Thyroid gland (tissue), 4 donors: ENCODE results near the gene DSCAM. TPM values are rescaled to one million over a fixed set of nuclear protein-coding genes. Genes with fewer than 3 reads are reported as not detected.

Experiments used
- DNase-seq, 2 donors: peaks; one replicate each; pipeline ENCODE4 v3.0.0-alpha.2; 2019
- H3K27ac ChIP-seq, 3 donors: fragments of 200-600 bp; sonication (generic); 1 replicate in 2 of 3; 2 replicates in 1 of 3; pipeline ENCODE4 v1.5.1; 2016 to 2019; ENCODE audit warnings: mild to moderate bottlenecking in 1 of 3, moderate library complexity in 1 of 3
- H3K27me3 ChIP-seq: fragments of 200-600 bp; sonication (generic); one replicate; pipeline ENCODE4 v1.5.1; 2019
- H3K36me3 ChIP-seq, 2 donors: fragments of 200-600 bp; sonication (generic); one replicate each; pipeline ENCODE4 v1.5.1; 2016 to 2019
- H3K4me1 ChIP-seq, 2 donors: fragments of 200-600 bp; sonication (generic); one replicate each; pipeline ENCODE4 v1.5.1; 2017 to 2019
- H3K4me3 ChIP-seq, 3 donors: fragments of 200-600 bp; sonication (generic); replicated peaks in 1 of 3; 1 replicate in 2 of 3; 2 replicates in 1 of 3; pipeline ENCODE4 v1.5.1; 2016; ENCODE audit warnings: mild to moderate bottlenecking in 1 of 3
- H3K9me3 ChIP-seq: fragments of 200-600 bp; sonication (generic); one replicate; pipeline ENCODE4 v1.5.1; 2017
- CTCF ChIP-seq, 6 experiments: fragments of 200-600 bp in 3 of 6; fragments of 450-650 bp in 3 of 6; sonication (generic) in 3 of 6; IDR thresholded peaks; one replicate each; pipeline ENCODE4 v1.5.1; 2016 to 2019; ENCODE audit warnings: antibody characterized with exemption in 6 of 6, mild to moderate bottlenecking in 2 of 6, inconsistent platforms in 1 of 6, moderate library complexity in 1 of 6
- POLR2A ChIP-seq, 2 donors: fragments of 450-650 bp; IDR thresholded peaks; one replicate each; pipeline ENCODE4 v1.6.1; 2017; ENCODE audit warnings: antibody characterized with exemption in 2 of 2, mild to moderate bottlenecking in 2 of 2, moderate library complexity in 1 of 2
- WGBS, 2 donors: methylation state at CpG; one replicate each; pipeline ENCODE4 v1.1.5; 2017; 5-methylcytosine and 5-hydroxymethylcytosine counted together
- intact Hi-C: fragments of 100-400 bp; cut with DNase I; formaldehyde crosslinking; loops from one replicate; pipeline ENCODE4 v1.15.1; 2023
- total RNA-seq, 4 donors: library from RNA; depleted of rRNA; stranded (reverse); fragments of >200 nt; gene quantifications; one replicate each; pipeline ENCODE4 v1.2.3, GENCODE V29; 2016

Gene DSCAM
- total RNA-seq, 4 donors from 2014 or later, result 0.20 TPM; not detected in 3

GRCh38 chr21:40689217-40689616, 157.7 kb downstream of the DSCAM start:
- intact Hi-C loops, result no loop called here
- DNase-seq, result no peak
- no peak for TF ChIP-seq POLR2A (IDR thresholded peaks at IDR 0.05)
- TF ChIP-seq CTCF (IDR thresholded peaks at IDR 0.05), result no peak
- no peak overlapping the region for H3K27ac ChIP-seq
- H3K9me3 ChIP-seq, result no peaks in the 10 kb centered on the region
- no peaks in the 10 kb centered on the region for H3K36me3 ChIP-seq
- 87 to 95% methylated on average over 4 of the region's 4 CpGs for WGBS, 2 donors
- H3K27me3 ChIP-seq, result no peaks in the 10 kb centered on the region
- H3K4me3 ChIP-seq, result no peak overlapping the region
- H3K4me1 ChIP-seq, result no peaks in the 10 kb centered on the region

GRCh38 chr21:40688106-40688864, 158.7 kb downstream of the DSCAM start:
- Histone ChIP-seq H3K4me1 (no peaks in the 10 kb centered on the region), H3K27me3 (no peaks in the 10 kb centered on the region), H3K36me3 (no peaks in the 10 kb centered on the region), H3K9me3 (no peaks in the 10 kb centered on the region), H3K4me3 (no peak overlapping the region), H3K27ac (no peak overlapping the region)
- DNase-seq, result no peak
- intact Hi-C loops, result no loop called here
- no peak for TF ChIP-seq POLR2A (IDR thresholded peaks at IDR 0.05)
- TF ChIP-seq CTCF (IDR thresholded peaks at IDR 0.05), result no peak
- WGBS, 2 donors, result 49 to 59% methylated on average over 5 of the region's 5 CpGs

DNA sequence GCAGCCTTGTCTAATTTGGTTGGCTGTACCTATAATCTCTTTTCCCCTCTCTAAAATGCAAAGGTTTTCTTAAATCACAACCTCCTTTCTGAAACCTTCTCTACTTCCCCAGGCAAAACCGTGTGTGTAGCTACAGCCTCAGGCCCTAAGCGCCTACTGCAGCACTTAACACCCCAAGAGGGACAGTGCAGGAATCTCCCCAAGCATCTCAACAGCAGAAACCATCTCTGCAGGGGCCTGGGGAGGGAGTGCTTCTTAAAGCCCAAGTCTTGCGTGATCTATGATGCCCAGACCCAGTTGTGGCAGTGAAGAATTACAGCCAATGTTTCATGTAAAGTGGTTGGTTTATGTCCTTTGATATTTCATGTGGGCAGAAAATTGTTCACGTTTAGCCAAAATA, 159.3 kb downstream of the DSCAM start:
- no peaks in the 10 kb centered on the region for H3K27me3 ChIP-seq
- no peaks in the 10 kb centered on the region for H3K4me1 ChIP-seq
- no peak overlapping the region for H3K4me3 ChIP-seq
- H3K36me3 ChIP-seq, result no peaks in the 10 kb centered on the region
- H3K9me3 ChIP-seq, result no peaks in the 10 kb centered on the region
- no peak overlapping the region for H3K27ac ChIP-seq
- no peak for TF ChIP-seq CTCF (IDR thresholded peaks at IDR 0.05)
- no peak for TF ChIP-seq POLR2A (IDR thresholded peaks at IDR 0.05)
- intact Hi-C loops, result no loop called here
- 61 to 68% methylated on average over 4 of the region's 4 CpGs for WGBS, 2 donors
- no peak for DNase-seq

DNA sequence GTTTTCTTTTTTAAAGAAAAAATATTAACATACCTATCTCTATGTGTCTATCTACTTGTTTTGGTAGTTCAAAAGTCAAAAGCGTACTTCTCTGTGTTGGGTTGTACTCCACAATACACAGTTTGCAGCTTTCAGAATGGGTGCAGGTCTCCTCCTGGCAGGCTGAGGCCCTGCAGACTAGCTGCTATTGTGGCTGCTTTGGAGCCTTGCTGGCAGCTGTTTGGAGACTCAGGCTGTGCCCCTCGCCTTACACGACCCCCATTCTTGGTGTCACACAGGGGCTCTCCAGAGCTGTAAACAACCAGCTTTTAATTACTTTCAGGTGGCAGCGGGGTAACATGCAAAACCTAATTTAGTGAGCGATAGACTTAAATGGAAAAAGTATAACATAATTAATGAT, 160.4 kb downstream of the DSCAM start:
- 87% methylated on average over 5 of the region's 5 CpGs for WGBS, 2 donors
- intact Hi-C loops, result no loop called here

More for the DNA sequence above, 160.4 kb downstream of the DSCAM start:
- no peaks in the 10 kb centered on the region for H3K9me3 ChIP-seq
- no peaks in the 10 kb centered on the region for H3K4me1 ChIP-seq
- DNase-seq, result no peak
- H3K27ac ChIP-seq, result no peak overlapping the region
- no peaks in the 10 kb centered on the region for H3K27me3 ChIP-seq
- TF ChIP-seq POLR2A (IDR thresholded peaks at IDR 0.05) (no peak), CTCF (IDR thresholded peaks at IDR 0.05) (no peak)
- no peak overlapping the region for H3K4me3 ChIP-seq
- H3K36me3 ChIP-seq, result no peaks in the 10 kb centered on the region
